Measurements from ENCODE around the gene SLC19A1. TPM values are rescaled to one million over a fixed set of nuclear protein-coding genes. Genes with fewer than 3 reads are reported as not detected.

SLC19A1 gene
- total RNA-seq, 6 experiments from 2014 or later, result 4.5 to 24.5 (median 15.7) TPM

- TF ChIP-seq POLR2A (IDR thresholded peaks at IDR 0.05) (no peak), CTCF (IDR thresholded peaks at IDR 0.05) (no peak)
- H3K27ac ChIP-seq, result no peak overlapping the region
- H3K36me3 ChIP-seq, result no peaks in the 10 kb centered on the region
- DNase-seq (no peak), ATAC-seq (no peak)
- H3K27me3 ChIP-seq, result no peaks in the 10 kb centered on the region
- no peak overlapping the region for H3K4me3 ChIP-seq
- no peaks in the 10 kb centered on the region for H3K4me1 ChIP-seq
- no peaks in the 10 kb centered on the region for H3K9me3 ChIP-seq
- 83% methylated on average over 2 of the region's 8 CpGs for WGBS (ENCODE audit: insufficient coverage, low coverage, low lambda C conversion rate, missing lambda C conversion rate)
- intact Hi-C loops (cut with DNase I), result no loop called here
Measured at GRCh38 chr21:45580181-45580575, 37.9 kb upstream of the SLC19A1 start.

- Histone ChIP-seq H3K9me3 (no peaks in the 10 kb centered on the region), H3K27ac (no peak overlapping the region), H3K4me1 (no peaks in the 10 kb centered on the region), H3K27me3 (no peaks in the 10 kb centered on the region), H3K36me3 (no peaks in the 10 kb centered on the region), H3K4me3 (no peak overlapping the region)
- DNase-seq, result peak in 1 of 3 donors; percentile 49
- TF ChIP-seq POLR2A (IDR thresholded peaks at IDR 0.05) (no peak), CTCF (IDR thresholded peaks at IDR 0.05) (no peak)
- 64% methylated on average over 8 of the region's 29 CpGs for WGBS (ENCODE audit: insufficient coverage, low coverage, low lambda C conversion rate, missing lambda C conversion rate)
- ATAC-seq, result peak in 3 of 4 donors; percentile 28 to 58 (median 40)
- intact Hi-C loops (cut with DNase I), result no loop called here
Measured at GRCh38 chr21:45579383-45580180, 37.3 kb upstream of the SLC19A1 start.

GRCh38 chr21:45578811-45579381 is 36.7 kb upstream of the SLC19A1 start:
- no peak overlapping the region for H3K27ac ChIP-seq
- no peaks in the 10 kb centered on the region for H3K36me3 ChIP-seq
- H3K4me1 ChIP-seq, result no peaks in the 10 kb centered on the region
- H3K27me3 ChIP-seq, result no peaks in the 10 kb centered on the region
- no peak overlapping the region for H3K4me3 ChIP-seq
- WGBS (ENCODE audit: insufficient coverage, low coverage, low lambda C conversion rate, missing lambda C conversion rate), result 100% methylated on average over 5 of the region's 21 CpGs
- no peaks in the 10 kb centered on the region for H3K9me3 ChIP-seq
- intact Hi-C loops (cut with DNase I), result no loop called here
- no peak for ATAC-seq
- no peak for TF ChIP-seq CTCF (IDR thresholded peaks at IDR 0.05)
- TF ChIP-seq POLR2A (IDR thresholded peaks at IDR 0.05), result no peak
- DNase-seq, result peak in 1 of 3 donors; percentile 16

- H3K4me3 ChIP-seq, result no peak overlapping the region
- H3K4me1 ChIP-seq, result no peaks in the 10 kb centered on the region
- intact Hi-C loops (cut with DNase I), result no loop called here
- no peaks in the 10 kb centered on the region for H3K27me3 ChIP-seq
- WGBS (ENCODE audit: insufficient coverage, low coverage, low lambda C conversion rate, missing lambda C conversion rate), result 41% methylated on average over 5 of the region's 21 CpGs
- H3K36me3 ChIP-seq, result no peaks in the 10 kb centered on the region
- no peak for TF ChIP-seq POLR2A (IDR thresholded peaks at IDR 0.05)
- TF ChIP-seq CTCF (IDR thresholded peaks at IDR 0.05), result no peak
- DNase-seq, result peak in 2 of 3 donors; percentile 42 to 49
- H3K9me3 ChIP-seq, result no peaks in the 10 kb centered on the region
- no peak overlapping the region for H3K27ac ChIP-seq
- peak in 2 of 4 donors; percentile 39 to 55 for ATAC-seq
Measured at GRCh38 chr21:45578176-45578801, 36.0 kb upstream of the SLC19A1 start.

All from right lobe of liver (tissue), 6 donors.